Upper lobe of left lung (tissue), 6 donors: ENCODE results near the gene SEMA5A. TPM values are rescaled to one million over a fixed set of nuclear protein-coding genes. Genes with fewer than 3 reads are reported as not detected.

Experiments used
- ATAC-seq, 2 donors: fragments of 200-7000 bp; cut with Tn5 transposase; one replicate each; pipeline ENCODE4 v1.9.1; 2022; ENCODE audit warnings: mild to moderate bottlenecking in 2 of 2, moderate library complexity in 2 of 2; ENCODE audit not compliant: low FRiP score in 2 of 2
- DNase-seq, 2 donors: peaks; one replicate each; pipeline ENCODE4 v3.0.0-alpha.2; 2019 to 2020
- H3K27ac ChIP-seq, 4 donors: fragments of 200-600 bp; sonication (generic); one replicate each; pipeline ENCODE4 v1.5.1; 2016 to 2019
- H3K27me3 ChIP-seq, 4 donors: fragments of 200-600 bp; sonication (generic); one replicate each; pipeline ENCODE4 v1.5.1; 2017 to 2019
- H3K36me3 ChIP-seq, 4 donors: fragments of 200-600 bp; sonication (generic); one replicate each; pipeline ENCODE4 v1.5.1; 2016 to 2019
- H3K4me1 ChIP-seq, 4 donors: fragments of 200-600 bp; sonication (generic); one replicate each; pipeline ENCODE4 v1.5.1; 2018 to 2019
- H3K4me3 ChIP-seq, 4 donors: fragments of 200-600 bp; sonication (generic); one replicate each; pipeline ENCODE4 v1.5.1; 2017 to 2019; ENCODE audit warnings: mild to moderate bottlenecking in 2 of 4, moderate library complexity in 1 of 4
- H3K9me3 ChIP-seq, 4 donors: fragments of 200-600 bp; sonication (generic); one replicate each; pipeline ENCODE4 v1.5.1; 2018 to 2019
- CTCF ChIP-seq, 6 experiments: fragments of 450-650 bp in 4 of 6; fragments of 200-600 bp in 2 of 6; sonication (generic) in 2 of 6; IDR thresholded peaks; one replicate each; pipeline ENCODE4 v1.5.1; 2016 to 2019; ENCODE audit warnings: antibody characterized with exemption in 6 of 6
- EP300 ChIP-seq, 4 donors: sonication (generic); formaldehyde crosslinking; IDR thresholded peaks; one replicate each; pipeline ENCODE4 v1.5.1; 2017; ENCODE audit warnings: antibody characterized with exemption in 4 of 4, control low read depth in 2 of 4
- POLR2A ChIP-seq, 4 donors: fragments of 450-650 bp; IDR thresholded peaks; one replicate each; pipeline ENCODE4 v1.5.1; 2016 to 2017; ENCODE audit warnings: antibody characterized with exemption in 4 of 4, mild to moderate bottlenecking in 2 of 4
- POLR2AphosphoS5 ChIP-seq, 2 donors: sonication (generic); formaldehyde crosslinking; IDR thresholded peaks; one replicate each; pipeline ENCODE4 v1.5.1; 2017; ENCODE audit warnings: antibody characterized with exemption in 2 of 2
- WGBS, 2 donors: methylation state at CpG; one replicate each; pipeline ENCODE4 v1.1.5; 2017 to 2018; 5-methylcytosine and 5-hydroxymethylcytosine counted together
- total RNA-seq, 6 donors: library from RNA; depleted of rRNA in 4 of 6; stranded (reverse); fragments of >200 nt in 4 of 6; gene quantifications; one replicate each; pipeline versions ENCODE4 v1.1.0 to v1.2.1, GENCODE V29; 2016 to 2021
- donor health status: DM: no; HTN: no; CAD: no; lungs with moderate emphysema.
- donor health status: DM: no; HTN: yes; CAD: no; lungs with severe emphysema.

Gene SEMA5A
- total RNA-seq, 6 donors from 2014 or later: 5.2 to 40.5 (median 27.5) TPM

GRCh38 chr5:9192266-9192665, 353.6 kb downstream of the SEMA5A start:
- WGBS, 2 donors: 79 to 83% methylated on average over 2 of the region's 2 CpGs
- H3K36me3 ChIP-seq: no peaks in the 10 kb centered on the region
- ATAC-seq: no peak

GRCh38 chr5:9189681-9190080, 356.2 kb downstream of the SEMA5A start:
- Histone ChIP-seq H3K27me3 (no peaks in the 10 kb centered on the region), H3K4me1 (peaks cover 0 to 2% (median 0%) of the 10 kb centered on the region in 4 donors), H3K9me3 (no peaks in the 10 kb centered on the region), H3K4me3 (no peak overlapping the region), H3K36me3 (no peaks in the 10 kb centered on the region), H3K27ac (no peak overlapping the region)
- ATAC-seq (no peak), DNase-seq (no peak)
- WGBS, 2 donors: 79 to 100% methylated on average over 1 of the region's 1 CpG
- TF ChIP-seq POLR2AphosphoS5 (IDR thresholded peaks at IDR 0.05): no peak
- no peak for TF ChIP-seq EP300 (IDR thresholded peaks at IDR 0.05)
- no peak for TF ChIP-seq POLR2A (IDR thresholded peaks at IDR 0.05)
- TF ChIP-seq CTCF (IDR thresholded peaks at IDR 0.05): no peak

More at GRCh38 chr5:9192266-9192665, 353.6 kb downstream of the SEMA5A start:
- no peak overlapping the region for H3K4me3 ChIP-seq
- no peak overlapping the region for H3K27ac ChIP-seq
- no peak for TF ChIP-seq POLR2AphosphoS5 (IDR thresholded peaks at IDR 0.05)
- no peak for TF ChIP-seq CTCF (IDR thresholded peaks at IDR 0.05)
- no peak for TF ChIP-seq POLR2A (IDR thresholded peaks at IDR 0.05)
- TF ChIP-seq EP300 (IDR thresholded peaks at IDR 0.05): no peak
- DNase-seq: no peak
- no peaks in the 10 kb centered on the region for H3K9me3 ChIP-seq
- H3K27me3 ChIP-seq: no peaks in the 10 kb centered on the region
- H3K4me1 ChIP-seq: peaks cover 0 to 2% (median 0%) of the 10 kb centered on the region in 4 donors

GRCh38 chr5:9188956-9189355, 356.9 kb downstream of the SEMA5A start:
- TF ChIP-seq CTCF (IDR thresholded peaks at IDR 0.05): no peak
- 86 to 91% methylated on average over 4 of the region's 4 CpGs for WGBS, 2 donors
- no peaks in the 10 kb centered on the region for H3K36me3 ChIP-seq

GRCh38 chr5:9188131-9188530, 357.7 kb downstream of the SEMA5A start:
- no peaks in the 10 kb centered on the region for H3K4me1 ChIP-seq
- H3K4me3 ChIP-seq: no peak overlapping the region
- no peaks in the 10 kb centered on the region for H3K9me3 ChIP-seq
- TF ChIP-seq CTCF (IDR thresholded peaks at IDR 0.05): no peak
- TF ChIP-seq POLR2A (IDR thresholded peaks at IDR 0.05): no peak
- TF ChIP-seq POLR2AphosphoS5 (IDR thresholded peaks at IDR 0.05): no peak
- no peak for TF ChIP-seq EP300 (IDR thresholded peaks at IDR 0.05)
- no peaks in the 10 kb centered on the region for H3K36me3 ChIP-seq
- 86 to 87% methylated on average over 5 of the region's 5 CpGs for WGBS, 2 donors
- no peak overlapping the region for H3K27ac ChIP-seq
- no peaks in the 10 kb centered on the region for H3K27me3 ChIP-seq
- ATAC-seq (no peak), DNase-seq (no peak)

More at GRCh38 chr5:9188956-9189355, 356.9 kb downstream of the SEMA5A start:
- no peak for DNase-seq
- no peak overlapping the region for H3K4me3 ChIP-seq
- H3K27me3 ChIP-seq: no peaks in the 10 kb centered on the region
- no peak for ATAC-seq
- no peak overlapping the region for H3K27ac ChIP-seq
- H3K4me1 ChIP-seq: no peaks in the 10 kb centered on the region
- no peaks in the 10 kb centered on the region for H3K9me3 ChIP-seq

GRCh38 chr5:9187614-9188013, 358.3 kb downstream of the SEMA5A start:
- no peaks in the 10 kb centered on the region for H3K9me3 ChIP-seq
- no peak overlapping the region for H3K4me3 ChIP-seq
- H3K27ac ChIP-seq: no peak overlapping the region
- no peaks in the 10 kb centered on the region for H3K4me1 ChIP-seq
- H3K27me3 ChIP-seq: no peaks in the 10 kb centered on the region
- no peak for ATAC-seq
- no peak for DNase-seq
- TF ChIP-seq EP300 (IDR thresholded peaks at IDR 0.05): no peak
- TF ChIP-seq POLR2AphosphoS5 (IDR thresholded peaks at IDR 0.05): no peak
- no peaks in the 10 kb centered on the region for H3K36me3 ChIP-seq
- WGBS, 2 donors: 93 to 96% methylated on average over 5 of the region's 5 CpGs
